ENCODE measurements around the gene SRPX2.

Gene SRPX2

GRCh38 chrX:100658941-100659381 lies 15.0 kb downstream of the SRPX2 start:
- DNase-seq (ENCODE audit: low read depth), result no peak
- H3K4me3 ChIP-seq (ENCODE audit: low read depth, low read length), result no peak overlapping the region
- in situ Hi-C loops (cut with HindIII; ENCODE audit: low sequenced_read_pairs), result no loop called here
- no peak for TF ChIP-seq CTCF (IDR thresholded peaks at IDR 0.05; ENCODE audit: low read depth, low read length, missing control alignments)

- no peak for TF ChIP-seq CTCF (IDR thresholded peaks at IDR 0.05; ENCODE audit: low read depth, low read length, missing control alignments)
- no peak overlapping the region for H3K4me3 ChIP-seq (ENCODE audit: low read depth, low read length)
- DNase-seq (ENCODE audit: low read depth), result no peak
- in situ Hi-C loops (cut with HindIII; ENCODE audit: low sequenced_read_pairs), result no loop called here
These were observed 15.6 kb downstream of the SRPX2 start for GRCh38 chrX:100659431-100660137.

- no peak for TF ChIP-seq CTCF (IDR thresholded peaks at IDR 0.05; ENCODE audit: low read depth, low read length, missing control alignments)
- in situ Hi-C loops (cut with HindIII; ENCODE audit: low sequenced_read_pairs), result no loop called here
- no peak for DNase-seq (ENCODE audit: low read depth)
- no peak overlapping the region for H3K4me3 ChIP-seq (ENCODE audit: low read depth, low read length)
These were observed 18.2 kb downstream of the SRPX2 start for GRCh38 chrX:100662170-100662569.

GRCh38 chrX:100662796-100663195 lies 18.8 kb downstream of the SRPX2 start:
- H3K4me3 ChIP-seq (ENCODE audit: low read depth, low read length), result no peak overlapping the region
- no peak for DNase-seq (ENCODE audit: low read depth)
- TF ChIP-seq CTCF (IDR thresholded peaks at IDR 0.05; ENCODE audit: low read depth, low read length, missing control alignments), result no peak
- in situ Hi-C loops (cut with HindIII; ENCODE audit: low sequenced_read_pairs), result no loop called here

- TF ChIP-seq CTCF (IDR thresholded peaks at IDR 0.05; ENCODE audit: low read depth, low read length, missing control alignments), result no peak
- in situ Hi-C loops (cut with HindIII; ENCODE audit: low sequenced_read_pairs), result no loop called here
- no peak for DNase-seq (ENCODE audit: low read depth)
- no peak overlapping the region for H3K4me3 ChIP-seq (ENCODE audit: low read depth, low read length)
These were observed 19.6 kb downstream of the SRPX2 start for GRCh38 chrX:100663642-100664041.

- no peak overlapping the region for H3K4me3 ChIP-seq (ENCODE audit: low read depth, low read length)
- DNase-seq (ENCODE audit: low read depth), result no peak
- in situ Hi-C loops (cut with HindIII; ENCODE audit: low sequenced_read_pairs), result no loop called here
- TF ChIP-seq CTCF (IDR thresholded peaks at IDR 0.05; ENCODE audit: low read depth, low read length, missing control alignments), result no peak
These were observed 29.0 kb downstream of the SRPX2 start for GRCh38 chrX:100672966-100673365.

All from astrocyte of the cerebellum (primary cell).